NB4 (cell line): ENCODE data around the gene FHOD1.

Source experiments
- MAX ChIP-seq: IDR thresholded peaks from 2 replicates; pipeline ENCODE4 v1.6.1; 2011; ENCODE audit warnings: low read depth, low read length
- MYC ChIP-seq: IDR thresholded peaks from 2 replicates; pipeline ENCODE4 v1.6.1; 2011; ENCODE audit warnings: low read depth, low read length
- POLR2A ChIP-seq: IDR thresholded peaks from 2 replicates; pipeline ENCODE4 v1.6.1; 2011; ENCODE audit warnings: mild to moderate bottlenecking; ENCODE audit not compliant: insufficient read length; ENCODE audit errors: extremely low read depth
- TF ChIP-seq, protein P1 (sequence below): IDR thresholded peaks from one replicate; pipeline ENCODE4 v1.5.1; 2012; ENCODE audit warnings: low read depth, low read length

DNA sequence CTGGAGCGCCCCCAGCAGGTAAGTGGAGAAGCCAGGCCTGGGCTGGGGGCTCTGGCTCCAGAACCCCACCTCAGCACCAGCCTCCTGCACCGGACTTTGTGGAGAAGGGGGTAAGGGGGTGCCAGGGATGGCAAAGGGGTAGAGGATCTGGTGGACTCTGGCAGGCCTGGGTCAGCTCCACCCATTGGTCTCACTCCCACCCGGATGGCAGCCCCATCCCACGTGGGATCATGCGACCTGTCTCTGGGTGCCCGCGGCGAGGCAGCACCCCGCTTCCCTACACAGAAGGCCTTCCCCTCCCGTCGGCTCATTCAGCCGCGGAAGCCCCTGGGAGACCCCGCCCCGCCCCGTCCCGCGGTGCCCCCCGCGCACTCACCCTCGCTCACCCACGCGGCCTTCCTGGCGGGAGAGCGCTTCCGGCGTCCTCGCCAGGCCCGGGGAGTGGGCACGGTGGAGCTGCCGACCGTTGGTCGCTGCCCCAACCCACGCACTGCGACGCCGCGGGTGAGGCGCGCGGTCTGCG, 31.6 kb upstream of the FHOD1 start:
- TF ChIP-seq POLR2A (no peak), MYC (peak; percentile 59; the same call in 1 of the 2 replicates), MAX (peak; percentile 72)
- TF ChIP-seq, protein P1, sequence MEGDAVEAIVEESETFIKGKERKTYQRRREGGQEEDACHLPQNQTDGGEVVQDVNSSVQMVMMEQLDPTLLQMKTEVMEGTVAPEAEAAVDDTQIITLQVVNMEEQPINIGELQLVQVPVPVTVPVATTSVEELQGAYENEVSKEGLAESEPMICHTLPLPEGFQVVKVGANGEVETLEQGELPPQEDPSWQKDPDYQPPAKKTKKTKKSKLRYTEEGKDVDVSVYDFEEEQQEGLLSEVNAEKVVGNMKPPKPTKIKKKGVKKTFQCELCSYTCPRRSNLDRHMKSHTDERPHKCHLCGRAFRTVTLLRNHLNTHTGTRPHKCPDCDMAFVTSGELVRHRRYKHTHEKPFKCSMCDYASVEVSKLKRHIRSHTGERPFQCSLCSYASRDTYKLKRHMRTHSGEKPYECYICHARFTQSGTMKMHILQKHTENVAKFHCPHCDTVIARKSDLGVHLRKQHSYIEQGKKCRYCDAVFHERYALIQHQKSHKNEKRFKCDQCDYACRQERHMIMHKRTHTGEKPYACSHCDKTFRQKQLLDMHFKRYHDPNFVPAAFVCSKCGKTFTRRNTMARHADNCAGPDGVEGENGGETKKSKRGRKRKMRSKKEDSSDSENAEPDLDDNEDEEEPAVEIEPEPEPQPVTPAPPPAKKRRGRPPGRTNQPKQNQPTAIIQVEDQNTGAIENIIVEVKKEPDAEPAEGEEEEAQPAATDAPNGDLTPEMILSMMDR: peak; percentile 34
